Measurements from ENCODE around the gene NDUFB4. TPM values are rescaled to one million over a fixed set of nuclear protein-coding genes. Genes with fewer than 3 reads are reported as not detected.

NDUFB4 gene
- total and polyA plus RNA-seq, 9 of the 15 experiments (the other 6 are each of a cell fraction or from before 2014, with no cell fraction given) = 124 to 670 (median 227) TPM

GRCh38 chr3:120558771-120559241 is 37.3 kb upstream of the NDUFB4 start (continued):
- TF ChIP-seq TAF1 (IDR thresholded peaks at IDR 0.05; ENCODE audit: control insufficient read depth, extremely low read depth, insufficient read depth, low read length, severe bottlenecking) (no peak), ZSCAN32 (CRISPR knock-in tag; IDR thresholded peaks at IDR 0.05) (no peak), XRCC3 (IDR thresholded peaks at IDR 0.05) (no peak), MEF2A (IDR thresholded peaks at IDR 0.05; ENCODE audit: control insufficient read depth, low read depth, low read length) (no peak), SMAD3 (CRISPR knock-in tag; conservative IDR thresholded peaks at IDR 0.05) (no peak), CAMTA2 (CRISPR knock-in tag; conservative IDR thresholded peaks at IDR 0.05) (no peak), RB1 (IDR thresholded peaks at IDR 0.05; ENCODE audit: low read depth) (peak; percentile 30; the same call in 1 of the 2 replicates), CCAR2 (IDR thresholded peaks at IDR 0.05; ENCODE audit: low read depth, low read length) (no peak), ZEB2 (IDR thresholded peaks at IDR 0.05) (no peak), ASH1L (IDR thresholded peaks at IDR 0.05; ENCODE audit: borderline replicate concordance, low read depth, partially characterized antibody) (no peak), ZNF75A (CRISPR knock-in tag; IDR thresholded peaks at IDR 0.05) (no peak), MITF (IDR thresholded peaks at IDR 0.05) (no peak), NEUROD1 (IDR thresholded peaks at IDR 0.05; ENCODE audit: borderline replicate concordance, low read depth, low read length, partially characterized antibody) (peak; percentile 46), SAFB2 (IDR thresholded peaks at IDR 0.05; ENCODE audit: borderline replicate concordance, low read depth, low read length, severe bottlenecking) (no peak), GABPA (tag; conservative IDR thresholded peaks at IDR 0.05; ENCODE audit: low read depth) (no peak), SAFB (IDR thresholded peaks at IDR 0.05; ENCODE audit: borderline replicate concordance, low read depth, low read length) (no peak), RBM14 (IDR thresholded peaks at IDR 0.05; ENCODE audit: borderline replicate concordance, insufficient read depth, low read depth, low read length) (no peak), ILK (tag; IDR thresholded peaks at IDR 0.05; ENCODE audit: borderline replicate concordance, low read depth) (no peak), IRF2 (CRISPR knock-in tag; IDR thresholded peaks at IDR 0.05) (no peak), CTCF (IDR thresholded peaks at IDR 0.05 in 2 of 3, conservative IDR thresholded peaks at IDR 0.05 in 1 of 3; ENCODE audit: insufficient read depth in 2 of 3, low read depth in 1 of 3, low read length in 3 of 3) (peak; percentile 78 to 87 (median 86)), TFAP4 (CRISPR knock-in tag; IDR thresholded peaks at IDR 0.05; ENCODE audit: borderline replicate concordance) (0 out of 2 replicates have a peak, but pooled peaks have one; percentile 34)

All from K562 (cell line).